ENCODE measurements around the gene NOP9.
A peak's percentile ranks its signal among the peaks of the same experiment; 100 is the strongest.

Gene NOP9

DNA sequence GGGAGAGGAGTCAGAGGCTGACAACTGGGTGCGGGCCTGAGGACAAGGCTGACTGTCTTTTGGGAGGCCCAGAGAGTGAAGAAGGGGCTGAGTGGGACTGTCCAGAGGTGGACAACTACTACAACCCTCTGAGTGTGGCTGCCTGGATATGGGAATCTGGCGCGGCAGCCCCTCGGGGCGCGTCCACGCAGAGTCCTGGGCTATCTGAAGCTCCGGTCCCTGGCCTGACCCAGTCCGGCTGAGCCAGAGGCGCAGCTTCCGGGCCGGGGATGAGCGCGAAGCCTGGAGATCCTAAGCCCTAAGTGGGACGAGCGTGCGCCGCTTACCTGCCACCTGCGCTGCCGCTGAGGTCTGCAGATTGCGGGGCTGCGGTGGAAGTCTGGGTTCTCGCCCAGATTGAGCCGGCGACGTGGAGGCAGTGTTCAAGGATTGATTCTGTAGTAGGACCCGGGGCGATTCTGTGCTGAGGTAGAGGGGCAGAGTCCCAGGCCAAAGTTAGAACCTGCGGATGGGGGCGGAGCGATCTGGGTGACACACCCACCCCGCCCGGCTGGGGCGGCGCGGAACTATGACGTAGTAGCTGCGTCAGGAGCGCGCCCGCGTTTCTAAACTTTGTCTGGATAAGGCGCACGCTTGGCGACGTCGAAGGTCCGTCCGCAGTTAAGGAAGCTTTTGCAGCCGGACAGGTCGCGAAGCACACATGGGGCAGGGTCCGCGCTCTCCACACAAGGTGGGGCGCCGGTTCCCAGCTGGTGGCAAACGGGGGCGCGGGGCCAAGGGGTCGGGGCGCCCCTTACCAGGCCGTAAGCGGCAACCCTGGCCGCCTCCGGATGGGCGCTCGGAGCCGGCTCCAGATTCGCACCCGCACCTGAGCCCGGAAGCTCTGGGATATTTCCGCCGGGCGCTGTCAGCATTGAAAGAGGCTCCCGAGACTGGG lies at the start of gene NOP9, which contains the start of gene DHRS1:
NOP9 (plus strand) TSS at position 596 of the 937 bp plus-strand sequence; CDS start at position 701, 105 bp downstream.
DHRS1 (minus strand) TSS at position 526 of the 937 bp plus-strand sequence. CDS start 674 bp downstream, outside the sequence.
- peak; percentile 83 for DNase-seq

DNA sequence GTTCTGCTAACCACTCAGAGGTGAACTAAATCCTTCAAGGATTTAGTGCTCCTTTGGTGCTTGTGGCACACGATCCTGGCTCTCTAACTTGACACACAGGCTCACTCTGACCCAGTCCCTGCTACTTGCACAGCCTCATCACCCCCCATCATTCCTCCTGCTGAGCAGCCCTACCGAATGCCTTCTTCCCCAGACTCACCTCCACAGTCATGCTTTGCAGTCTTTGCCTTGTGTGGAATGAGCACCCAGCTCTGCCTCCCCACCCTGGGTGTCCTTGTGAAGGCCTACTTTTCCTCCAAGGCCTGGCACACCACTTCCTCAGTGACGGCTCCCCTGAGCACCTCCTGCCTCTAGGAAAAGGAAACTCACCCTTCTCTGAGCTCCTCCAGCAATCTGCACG lies 49.3 kb upstream of the NOP9 start:
- DNase-seq, result no peak

- peak; percentile 17 for DNase-seq
Observed at GRCh38 chr14:24251880-24252288, 47.8 kb upstream of the NOP9 start.

- DNase-seq, result no peak
Observed at GRCh38 chr14:24252289-24253124, 47.1 kb upstream of the NOP9 start.

DNA sequence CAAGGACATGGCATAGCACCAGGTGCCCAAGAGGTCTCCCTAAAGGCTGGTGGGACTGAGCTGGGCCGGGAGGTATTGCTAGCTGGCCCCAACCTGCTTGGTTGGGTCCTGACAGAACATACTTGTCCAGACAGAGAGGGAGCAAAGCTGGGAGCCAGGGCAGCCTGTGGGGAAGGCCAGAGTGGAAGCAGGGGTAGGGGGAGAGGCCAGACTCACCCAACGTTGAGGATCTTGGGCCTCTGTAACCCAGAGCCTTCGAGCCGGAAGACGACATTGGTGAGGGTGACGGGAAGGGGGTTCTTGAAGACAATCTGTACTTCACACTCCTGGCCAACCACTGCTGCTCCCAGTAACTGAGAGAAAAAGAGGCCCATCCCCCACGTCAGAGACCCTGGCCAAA lies 45.7 kb upstream of the NOP9 start:
- DNase-seq, result no peak

- DNase-seq, result no peak
Observed at GRCh38 chr14:24254630-24255392, 44.8 kb upstream of the NOP9 start.

DNA sequence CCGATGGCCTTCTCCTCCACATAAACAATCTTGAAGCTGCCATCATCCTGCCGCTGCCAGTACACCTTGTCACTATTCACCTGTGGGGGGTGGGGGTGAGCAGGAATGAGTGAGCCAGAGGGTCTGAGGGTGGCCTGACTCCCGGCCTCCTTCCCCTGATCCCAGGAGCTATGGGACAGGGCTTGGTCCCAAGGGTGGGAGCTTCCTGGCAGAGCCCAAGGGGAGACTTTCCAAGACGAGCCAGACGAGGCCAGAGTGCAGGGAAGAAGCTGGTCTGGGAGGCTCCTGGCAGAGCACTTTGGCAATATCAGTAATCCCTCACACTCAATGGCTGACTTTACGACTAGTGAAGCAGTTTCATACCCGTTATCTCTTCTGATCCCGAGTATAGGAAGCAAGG lies 44.2 kb upstream of the NOP9 start:
- no peak for DNase-seq

DNA sequence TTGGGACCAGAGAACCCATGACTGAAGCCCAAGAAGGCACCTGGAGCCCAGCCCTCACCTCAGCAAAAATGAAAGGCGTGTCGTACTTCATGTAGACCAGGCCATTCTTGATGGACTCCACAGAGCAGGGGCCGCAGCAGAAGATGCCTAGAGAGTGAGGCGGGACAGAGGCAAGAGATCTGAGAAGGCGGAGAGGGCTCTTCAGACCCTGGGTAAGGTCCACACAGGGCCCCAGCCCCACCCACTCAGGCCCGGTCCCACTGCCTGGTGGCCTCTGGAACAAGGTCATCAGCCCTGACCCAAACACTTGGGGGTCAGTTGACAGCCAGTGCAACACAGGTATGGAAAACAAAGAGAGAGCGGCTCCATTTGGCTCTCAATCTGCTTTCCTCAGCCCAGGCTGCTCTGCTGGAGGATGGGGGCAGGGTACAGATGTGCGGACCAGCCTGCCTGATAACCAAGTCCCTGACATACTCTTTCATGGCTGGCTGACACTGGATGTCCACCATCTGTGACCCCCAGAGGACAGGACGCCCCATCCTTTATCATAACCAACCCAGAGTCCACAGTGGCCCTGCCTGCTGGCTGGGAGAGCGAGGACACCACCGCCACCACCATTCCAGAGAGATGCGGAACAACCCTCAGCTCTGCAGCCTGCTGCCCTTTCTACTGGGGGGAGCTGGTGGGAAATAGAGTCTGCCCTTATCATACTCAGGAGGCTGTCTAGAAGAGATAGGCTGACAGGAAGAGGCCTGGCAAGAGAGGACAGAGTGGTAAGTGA lies 43.5 kb upstream of the NOP9 start:
- DNase-seq, result no peak

- DNase-seq, result no peak
Observed at GRCh38 chr14:24256960-24257359, 42.7 kb upstream of the NOP9 start.

DNA sequence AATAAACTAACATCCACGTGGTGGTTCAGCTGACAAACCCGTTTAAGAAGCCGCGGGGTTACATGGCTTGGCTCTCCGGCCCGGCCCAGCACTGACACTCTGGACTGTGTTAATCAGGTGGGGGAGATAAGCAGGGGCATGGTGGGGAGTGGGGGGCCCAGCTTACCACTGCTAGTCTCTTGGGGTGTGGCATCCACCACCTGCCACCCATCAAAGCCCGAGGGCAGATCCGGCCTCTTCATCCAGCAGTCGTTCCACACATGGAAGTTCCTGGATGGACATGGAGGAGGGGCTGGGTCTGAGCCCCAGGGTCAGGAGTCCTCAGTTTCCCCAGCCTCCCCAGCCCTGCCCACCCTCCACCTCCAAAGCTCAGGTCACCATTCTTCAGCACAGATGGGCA lies 41.5 kb upstream of the NOP9 start:
- DNase-seq, result no peak

- no peak for DNase-seq
Observed at GRCh38 chr14:24258548-24259265, 40.9 kb upstream of the NOP9 start.

GRCh38 chr14:24259282-24260025 lies 40.2 kb upstream of the NOP9 start:
- peak; percentile 84 for DNase-seq

GRCh38 chr14:24260026-24260779 lies 39.4 kb upstream of the NOP9 start:
- DNase-seq, result no peak

GRCh38 chr14:24260780-24261157 lies 38.9 kb upstream of the NOP9 start:
- no peak for DNase-seq

DNA sequence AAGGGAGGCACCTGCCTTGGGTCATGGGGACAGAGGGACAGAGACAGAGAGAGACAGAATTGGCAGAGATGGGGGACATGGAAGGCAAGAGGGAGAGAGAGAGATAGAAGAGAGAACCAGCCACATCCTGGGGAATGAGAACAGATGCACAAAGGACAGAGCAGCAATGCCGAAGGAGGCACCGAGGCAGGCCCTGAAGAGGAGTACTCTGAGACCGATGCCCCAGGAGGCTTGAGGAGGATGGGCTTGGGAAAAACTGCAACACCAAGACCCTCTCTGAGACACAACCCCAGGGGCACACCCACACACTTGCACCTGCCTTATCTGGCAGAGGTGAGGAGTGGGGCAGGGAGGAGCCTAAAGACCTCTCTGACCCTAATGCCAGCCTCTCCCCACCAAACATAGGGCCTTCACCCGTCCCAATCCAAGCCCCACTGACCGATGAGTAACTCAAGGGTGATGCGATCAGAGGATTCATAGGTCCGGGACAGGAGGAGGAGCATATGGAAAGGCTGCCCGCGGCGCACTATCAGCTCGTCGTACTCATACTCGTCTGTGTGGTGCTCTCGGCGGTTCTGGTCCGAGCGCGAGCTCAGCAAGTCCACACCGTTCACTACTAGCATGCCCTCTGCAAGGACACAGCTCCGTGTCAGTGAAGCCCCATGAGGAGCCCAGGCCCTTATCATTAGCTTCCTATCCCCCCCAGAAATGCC lies 38.2 kb upstream of the NOP9 start:
- no peak for DNase-seq

DNA sequence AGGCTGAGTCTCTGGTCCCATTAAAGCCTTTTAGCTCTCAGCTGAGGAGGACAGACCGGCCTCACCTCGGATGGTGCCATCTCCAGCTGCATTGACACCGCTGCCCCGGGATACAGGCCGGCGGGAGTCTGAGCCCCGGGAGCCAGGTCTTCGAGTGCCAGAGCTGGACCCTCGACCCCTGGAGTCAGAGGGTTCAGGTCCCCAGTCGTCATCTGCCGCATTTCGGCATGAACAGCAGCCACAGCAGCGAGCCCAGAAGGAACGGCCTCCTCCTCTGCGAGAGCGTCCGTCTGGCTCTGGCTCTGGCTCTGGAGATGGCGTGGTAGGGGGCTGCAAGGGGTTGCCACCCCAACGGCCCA lies 37.7 kb upstream of the NOP9 start:
- no peak for DNase-seq

GRCh38 chr14:24262821-24263733 lies 36.6 kb upstream of the NOP9 start, which contains the start of gene TGM1:
Gene TGM1, minus strand, starts transcription at chr14:24263177. Its CDS starts 825 bp downstream, at chr14:24262352.
- DNase-seq, result no peak

DNA sequence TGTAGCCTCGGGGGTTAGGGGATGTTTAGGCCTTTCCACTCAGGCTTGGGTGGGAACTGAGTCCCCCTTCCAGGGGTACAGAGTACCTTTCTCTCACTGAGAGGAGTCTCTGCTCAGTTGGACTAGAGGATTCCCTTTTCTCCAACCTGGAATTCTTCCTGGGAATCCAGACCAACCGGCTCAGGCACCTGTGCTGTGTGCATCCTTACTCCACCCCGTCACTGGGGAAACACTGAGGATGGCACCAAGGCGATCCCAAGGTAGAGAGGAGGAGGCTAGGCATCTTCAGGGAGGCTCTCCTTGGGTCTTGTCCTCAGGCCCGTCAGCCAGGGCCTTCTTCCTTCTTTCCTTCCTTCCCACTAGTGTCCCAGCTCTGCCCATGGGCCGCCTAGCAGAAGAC lies 35.8 kb upstream of the NOP9 start:
- DNase-seq, result no peak

Data from fibroblast of upper back skin (primary cell).